Muscle layer of duodenum (tissue), 2 donors: Measurements from ENCODE around the gene IMPA2.
A peak's percentile ranks its signal among the peaks of the same experiment; 100 is the strongest.

Experiments
- H3K27ac ChIP-seq: one replicate; pipeline ENCODE4 v1.7.0; 2013; ENCODE audit warnings: mild to moderate bottlenecking, low read length
- H3K27me3 ChIP-seq: one replicate; pipeline ENCODE4 v1.7.0; 2013; ENCODE audit warnings: low read depth, mild to moderate bottlenecking, control low read depth, low read length
- H3K36me3 ChIP-seq, 2 donors: one replicate each; pipeline ENCODE4 v1.7.0; 2013; ENCODE audit warnings: low read length in 2 of 2, control low read depth in 1 of 2, mild to moderate bottlenecking in 1 of 2; ENCODE audit not compliant: insufficient read depth in 2 of 2, control insufficient read depth in 1 of 2
- H3K4me1 ChIP-seq, 2 donors: one replicate each; pipeline ENCODE4 v1.7.0; 2013; ENCODE audit warnings: low read length in 2 of 2, mild to moderate bottlenecking in 2 of 2, control low read depth in 1 of 2, moderate library complexity in 1 of 2; ENCODE audit not compliant: insufficient read depth in 2 of 2, control insufficient read depth in 1 of 2
- H3K4me3 ChIP-seq, 2 donors: one replicate each; pipeline ENCODE4 v1.7.0; 2013; ENCODE audit warnings: low read length in 2 of 2, low read depth in 1 of 2, mild to moderate bottlenecking in 1 of 2
- H3K9me3 ChIP-seq, 2 donors: one replicate each; pipeline ENCODE4 v1.7.0; 2013; ENCODE audit warnings: low read length in 2 of 2, control low read depth in 1 of 2, mild to moderate bottlenecking in 1 of 2; ENCODE audit not compliant: control insufficient read depth in 1 of 2
- donor health status: healthy.

IMPA2 gene

DNA sequence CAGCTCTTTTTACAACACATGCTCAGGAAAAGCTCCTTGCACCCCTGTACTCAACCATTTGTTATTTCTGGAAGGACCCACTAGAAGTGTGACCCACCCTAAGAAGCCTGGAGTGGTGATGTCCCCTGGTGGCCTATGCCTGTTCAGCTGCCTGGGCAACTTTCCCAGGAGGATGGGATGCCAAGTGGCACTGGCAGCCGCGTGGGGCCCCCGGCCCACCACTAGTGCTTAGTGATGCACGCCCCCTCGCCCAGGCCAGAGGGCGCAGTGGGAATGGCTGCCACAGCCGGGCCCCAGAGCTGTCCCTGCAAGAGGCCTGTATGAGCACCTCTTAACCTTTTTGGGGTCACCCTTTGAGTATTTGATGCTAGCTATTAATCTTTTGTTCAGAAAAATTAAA, 18.1 kb downstream of the IMPA2 start:
- Histone ChIP-seq H3K4me3 (no peak overlapping the region), H3K9me3 (no peaks in the 10 kb centered on the region), H3K4me1 (peaks cover 5 to 26% of the 10 kb centered on the region in 2 donors), H3K36me3 (peaks cover 4 to 15% of the 10 kb centered on the region in 2 donors), H3K27ac (no peak overlapping the region), H3K27me3 (no peaks in the 10 kb centered on the region)

DNA sequence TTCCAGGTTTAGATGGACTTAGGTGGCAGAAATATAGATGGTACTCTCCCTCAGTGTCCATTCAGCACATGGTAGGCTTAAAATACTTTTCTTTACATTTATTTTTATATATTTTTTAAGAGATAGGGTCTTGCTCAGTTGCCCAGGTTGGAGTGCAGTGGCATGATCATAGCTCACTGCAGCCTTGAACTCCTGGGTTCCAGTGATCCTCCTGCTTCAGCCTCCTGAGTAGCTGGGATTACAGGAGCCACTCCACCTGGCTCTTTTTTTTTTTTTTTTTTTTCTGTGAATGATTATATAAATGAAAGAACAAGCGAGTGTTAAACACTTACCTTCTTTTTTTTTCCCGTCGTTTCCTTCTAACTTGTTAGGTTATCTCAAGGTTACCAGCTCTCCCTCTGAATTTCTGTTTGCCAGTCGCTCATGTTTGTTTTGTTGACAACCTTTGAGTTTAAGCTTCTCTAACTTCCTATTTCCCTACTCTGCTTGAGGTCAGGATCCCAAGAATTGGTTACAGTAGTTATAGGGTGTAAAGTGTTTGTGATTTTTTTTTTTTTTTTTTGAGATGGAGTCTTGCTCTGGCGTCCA, 18.9 kb downstream of the IMPA2 start:
- no peak overlapping the region for H3K27ac ChIP-seq
- no peak overlapping the region for H3K4me3 ChIP-seq
- no peaks in the 10 kb centered on the region for H3K27me3 ChIP-seq
- peaks cover under 1 to 18% of the 10 kb centered on the region in 2 donors for H3K4me1 ChIP-seq
- peaks cover 4 to 15% of the 10 kb centered on the region in 2 donors for H3K36me3 ChIP-seq
- no peaks in the 10 kb centered on the region for H3K9me3 ChIP-seq

DNA sequence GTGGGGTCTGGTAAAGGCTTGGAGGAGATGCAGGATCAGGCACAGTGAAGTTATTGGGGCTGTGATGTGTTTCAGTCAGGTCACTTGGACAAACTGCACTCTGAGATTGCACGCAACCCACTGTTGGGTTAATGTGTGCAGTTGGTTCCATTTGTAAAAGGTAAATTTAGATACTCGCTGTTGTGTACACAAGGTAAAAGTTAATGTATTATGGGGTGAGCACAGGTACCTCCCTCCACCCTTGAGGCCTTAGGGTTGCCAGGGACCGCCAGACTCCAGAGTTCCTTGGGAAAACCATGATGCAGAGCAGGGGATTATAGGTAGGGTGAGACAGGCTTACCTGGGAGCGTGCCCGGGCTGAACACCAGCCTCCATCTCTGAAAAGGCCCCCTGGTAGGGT, 20.1 kb downstream of the IMPA2 start:
- no peak overlapping the region for H3K27ac ChIP-seq
- no peaks in the 10 kb centered on the region for H3K9me3 ChIP-seq
- no peaks in the 10 kb centered on the region for H3K27me3 ChIP-seq
- peaks cover 0 to 9% of the 10 kb centered on the region in 2 donors for H3K4me1 ChIP-seq
- no peak overlapping the region for H3K4me3 ChIP-seq
- peaks cover 4 to 21% of the 10 kb centered on the region in 2 donors for H3K36me3 ChIP-seq

DNA sequence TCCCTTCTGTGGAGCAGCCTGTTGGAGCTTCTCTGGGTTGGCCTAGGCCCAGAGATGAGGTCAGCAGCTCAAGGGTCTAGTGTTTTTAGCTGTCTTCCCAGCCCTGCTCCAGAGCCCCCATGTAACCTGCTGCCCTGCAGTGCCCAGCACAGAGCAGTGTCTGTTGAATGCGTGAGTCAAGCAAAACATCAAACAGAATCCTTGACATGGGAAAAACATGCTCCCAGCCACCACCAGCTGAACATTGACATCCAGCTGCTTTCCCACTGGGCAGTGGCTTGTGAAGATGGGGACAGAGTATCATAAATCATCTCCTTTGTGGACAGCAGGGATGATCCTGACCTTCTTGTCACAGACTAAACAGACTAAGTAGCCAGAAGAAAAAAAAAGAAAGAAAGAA, 22.6 kb downstream of the IMPA2 start:
- Histone ChIP-seq H3K36me3 (peaks cover 4 to 24% of the 10 kb centered on the region in 2 donors), H3K9me3 (no peaks in the 10 kb centered on the region), H3K27ac (no peak overlapping the region), H3K27me3 (no peaks in the 10 kb centered on the region), H3K4me1 (no peaks in the 10 kb centered on the region), H3K4me3 (no peak overlapping the region)

DNA sequence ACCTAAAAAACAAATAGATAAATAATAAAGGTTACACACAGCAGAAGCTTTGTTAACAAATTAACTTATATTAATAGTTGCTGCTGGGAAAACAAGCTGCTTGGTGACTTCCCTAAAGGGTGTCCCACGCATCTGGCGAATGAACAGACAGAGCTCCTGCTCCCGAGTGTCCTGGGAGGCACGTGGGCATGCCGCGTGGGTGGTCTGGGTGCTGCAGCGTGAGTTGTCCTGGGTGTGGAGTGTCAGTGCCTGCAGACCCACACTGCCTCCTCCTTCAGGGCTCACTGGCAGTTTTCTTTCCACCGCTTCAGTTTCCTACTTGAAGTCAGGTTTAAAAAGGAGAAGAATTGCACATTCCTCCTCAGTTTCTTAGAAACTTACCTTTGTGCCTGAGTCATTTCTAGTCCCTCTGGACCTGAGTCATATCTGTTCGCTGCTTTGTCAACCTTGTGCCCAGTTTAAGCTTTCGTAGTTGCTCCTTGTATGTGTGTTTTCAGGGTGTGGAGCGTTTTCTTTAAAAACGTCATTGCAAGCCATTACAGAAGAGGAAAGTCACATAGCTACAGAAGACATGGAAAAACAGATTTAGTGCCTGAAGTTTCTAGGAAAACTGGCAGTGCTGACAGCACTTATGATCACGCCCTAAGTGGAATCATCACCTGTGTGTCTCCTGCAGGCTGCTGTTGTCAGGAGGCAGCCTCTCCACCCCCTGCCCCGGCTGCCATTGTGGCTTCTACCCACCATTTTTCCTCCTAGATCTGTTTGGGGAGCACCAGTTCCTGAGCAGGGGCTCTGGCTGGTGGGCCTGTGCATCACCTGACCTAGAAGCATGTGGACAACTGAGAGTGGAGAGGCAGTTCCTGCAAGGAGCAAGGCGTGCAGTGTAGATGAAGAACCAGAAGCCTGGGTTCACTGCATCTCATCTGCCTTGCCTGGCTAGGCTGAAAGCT, 24.5 kb downstream of the IMPA2 start:
- Histone ChIP-seq H3K27me3 (no peaks in the 10 kb centered on the region), H3K9me3 (no peaks in the 10 kb centered on the region), H3K4me1 (no peaks in the 10 kb centered on the region), H3K4me3 (no peak overlapping the region), H3K27ac (peak overlapping the region; percentile 77), H3K36me3 (peaks cover 7 to 23% of the 10 kb centered on the region in 2 donors)

DNA sequence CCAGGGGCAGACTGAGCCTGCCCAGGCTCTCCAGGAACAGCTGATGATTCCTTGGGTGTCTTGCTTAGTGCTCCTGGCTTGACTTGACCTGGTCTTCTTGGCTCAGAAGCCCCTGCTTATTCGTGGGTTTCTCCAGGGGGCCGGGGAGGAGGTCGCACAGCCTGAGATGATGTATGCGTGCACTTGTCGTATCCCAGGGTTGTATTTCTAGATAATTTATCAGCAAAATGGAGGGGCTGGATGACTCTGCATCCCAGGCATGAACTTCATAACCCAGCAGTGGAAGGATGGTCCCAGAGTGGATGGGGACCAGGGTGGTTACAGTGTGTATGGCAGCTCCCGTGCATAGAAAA, 25.2 kb downstream of the IMPA2 start:
- no peaks in the 10 kb centered on the region for H3K9me3 ChIP-seq
- no peaks in the 10 kb centered on the region for H3K27me3 ChIP-seq
- H3K36me3 ChIP-seq, result peaks cover 9 to 26% of the 10 kb centered on the region in 2 donors
- H3K27ac ChIP-seq, result peak overlapping the region; percentile 77
- H3K4me1 ChIP-seq, result no peaks in the 10 kb centered on the region
- H3K4me3 ChIP-seq, result no peak overlapping the region

DNA sequence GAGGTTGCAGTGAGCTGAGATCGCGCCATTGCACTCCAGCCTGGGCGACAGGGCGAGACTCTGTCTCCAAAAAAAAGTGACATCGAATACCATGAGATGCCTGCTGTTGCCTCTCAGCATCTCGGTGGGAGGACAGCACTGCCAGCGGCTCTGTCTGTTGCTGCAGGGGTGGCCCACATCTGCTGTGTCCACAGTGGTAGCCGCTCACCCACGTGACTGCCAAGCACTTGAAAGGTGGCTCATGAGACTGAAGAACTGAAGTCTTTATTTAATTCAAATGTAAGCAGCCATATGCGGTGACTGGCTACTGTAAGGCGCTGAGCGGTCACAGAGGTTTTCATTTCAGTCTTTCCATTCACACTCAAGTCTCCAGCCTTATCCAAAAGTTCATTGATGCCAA, 25.8 kb downstream of the IMPA2 start:
- Histone ChIP-seq H3K36me3 (peaks cover 9 to 27% of the 10 kb centered on the region in 2 donors), H3K4me1 (no peaks in the 10 kb centered on the region), H3K27ac (no peak overlapping the region)

DNA sequence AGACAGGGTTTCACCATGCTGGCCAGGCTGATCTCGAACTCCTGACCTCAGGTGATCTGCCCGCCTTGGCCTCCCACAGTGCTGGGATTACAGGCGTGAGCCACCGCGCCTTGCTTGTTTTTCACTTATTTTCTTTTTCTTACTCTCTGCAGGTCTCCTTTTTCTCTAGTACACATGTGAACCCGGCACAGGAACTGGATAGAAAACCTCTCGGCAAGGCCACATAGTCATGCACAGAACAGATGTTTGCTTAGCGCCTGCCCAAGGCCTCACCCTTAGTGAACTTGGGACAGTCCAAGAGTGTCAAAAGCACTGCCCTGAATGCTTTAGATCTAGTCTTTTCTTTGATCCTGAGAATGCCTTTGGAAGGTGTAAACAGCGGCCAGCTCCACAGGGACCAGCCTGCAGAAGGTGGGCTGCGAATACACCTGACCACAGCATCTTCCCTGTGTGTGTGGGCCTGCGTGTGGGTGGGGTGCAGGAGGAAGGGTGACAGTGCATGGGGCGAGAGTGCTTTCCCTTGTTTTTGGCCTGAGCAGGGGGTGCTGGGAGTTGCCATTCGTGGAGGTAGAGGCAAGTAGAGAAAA, 27.0 kb downstream of the IMPA2 start:
- Histone ChIP-seq H3K27ac (peak overlapping the region; percentile 49), H3K4me3 (no peak overlapping the region), H3K27me3 (no peaks in the 10 kb centered on the region), H3K4me1 (no peaks in the 10 kb centered on the region), H3K9me3 (no peaks in the 10 kb centered on the region), H3K36me3 (peaks cover 9 to 31% of the 10 kb centered on the region in 2 donors)

More for the DNA sequence above, 25.8 kb downstream of the IMPA2 start:
- Histone ChIP-seq H3K4me3 (no peak overlapping the region), H3K9me3 (no peaks in the 10 kb centered on the region), H3K27me3 (no peaks in the 10 kb centered on the region)

DNA sequence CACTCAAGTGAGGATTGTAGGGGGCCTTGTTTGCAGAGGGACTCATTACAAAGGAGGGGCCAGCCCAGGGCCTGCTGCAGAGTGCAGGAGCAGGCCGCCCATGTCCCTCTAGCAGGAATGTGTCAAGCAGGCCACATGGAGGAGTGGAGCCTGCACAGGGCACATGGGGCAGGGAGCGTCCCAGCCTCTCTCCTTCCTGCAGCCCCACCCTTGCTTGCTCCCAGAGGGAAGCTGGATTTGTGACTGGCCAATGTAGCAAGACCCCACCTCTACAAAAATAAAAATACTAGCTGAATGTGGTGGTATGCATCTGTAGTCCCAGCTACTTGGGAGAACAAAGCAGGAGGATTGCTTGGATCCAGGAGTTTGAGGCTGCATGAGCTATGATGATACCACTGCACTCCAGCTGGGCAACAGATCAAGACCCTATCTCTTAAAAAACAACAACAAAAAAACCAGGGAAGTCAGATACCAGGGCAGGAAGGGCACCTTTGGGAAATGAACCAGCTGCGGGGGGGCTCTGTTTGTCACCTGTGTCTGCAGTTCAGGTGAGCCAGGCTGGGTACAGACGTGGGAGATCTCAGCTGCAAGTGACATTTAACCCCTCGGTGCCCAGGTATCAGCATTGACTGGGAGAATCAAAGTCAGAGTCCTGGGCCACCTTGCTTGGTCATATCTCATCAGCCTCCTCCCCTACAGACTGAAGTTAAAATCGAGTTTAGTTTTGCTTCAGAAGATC, 27.7 kb downstream of the IMPA2 start:
- no peaks in the 10 kb centered on the region for H3K9me3 ChIP-seq
- H3K27me3 ChIP-seq, result no peaks in the 10 kb centered on the region
- peaks cover 9 to 31% of the 10 kb centered on the region in 2 donors for H3K36me3 ChIP-seq
- H3K27ac ChIP-seq, result peak overlapping the region; percentile 49
- H3K4me3 ChIP-seq, result no peak overlapping the region
- no peaks in the 10 kb centered on the region for H3K4me1 ChIP-seq

DNA sequence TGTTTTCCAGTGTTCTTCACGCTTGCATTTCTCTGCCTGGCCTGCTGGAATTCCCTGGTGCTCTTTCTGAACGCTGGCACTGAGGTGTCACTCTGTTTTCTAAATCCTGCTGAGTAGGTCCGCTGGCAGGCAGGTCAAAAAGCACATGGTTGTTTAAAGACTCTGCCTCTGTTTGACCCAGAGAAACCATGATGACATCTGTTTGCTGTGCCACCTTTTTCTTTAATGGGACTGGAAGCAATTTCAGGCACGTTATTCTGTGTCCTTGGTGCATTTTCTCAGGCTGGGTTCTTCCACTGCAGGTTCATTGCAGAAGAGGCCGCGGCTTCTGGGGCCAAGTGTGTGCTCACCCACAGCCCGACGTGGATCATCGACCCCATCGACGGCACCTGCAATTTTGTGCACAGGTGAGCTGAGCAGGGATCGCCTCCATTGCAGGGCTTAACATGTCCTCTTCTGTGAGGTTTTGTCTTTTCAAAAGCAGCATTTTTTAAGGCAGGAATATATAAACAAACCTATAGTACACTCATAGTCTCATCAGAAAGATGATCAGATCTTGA, 28.4 kb downstream of the IMPA2 start:
- no peaks in the 10 kb centered on the region for H3K9me3 ChIP-seq
- H3K4me1 ChIP-seq, result no peaks in the 10 kb centered on the region
- H3K27me3 ChIP-seq, result no peaks in the 10 kb centered on the region
- H3K27ac ChIP-seq, result no peak overlapping the region
- H3K4me3 ChIP-seq, result no peak overlapping the region
- H3K36me3 ChIP-seq, result peaks cover 9 to 31% of the 10 kb centered on the region in 2 donors
